Fibroblast of gingiva (primary cell): Measurements from ENCODE around the gene OR5J2.
"Not testable (repeated sequence)": the region's sequence is repeated elsewhere in the genome, so short reads cannot be mapped to it uniquely, and the experiment has no call there.

Source experiments
- DNase-seq: peaks from one replicate; pipeline ENCODE4 v3.0.0-alpha.2; 2011; ENCODE audit warnings: low read depth

Gene OR5J2

DNA sequence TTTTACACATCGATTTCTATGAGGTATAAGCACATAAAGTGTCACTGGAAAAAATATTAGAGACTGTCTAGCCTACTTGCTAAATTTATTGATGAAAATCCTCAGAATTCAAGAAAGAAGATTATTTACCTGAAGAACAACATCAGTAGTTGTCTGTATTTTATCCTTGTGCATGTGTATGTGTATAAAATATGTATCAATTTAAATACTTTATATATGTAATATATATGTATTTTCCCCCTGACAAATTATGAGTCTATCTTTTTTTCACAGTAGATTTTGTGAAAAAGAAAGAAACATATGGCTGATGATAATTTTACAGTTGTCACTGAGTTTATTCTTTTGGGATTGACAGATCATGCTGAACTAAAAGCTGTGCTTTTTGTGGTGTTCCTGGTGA lies at the start of gene OR5J2:
Gene OR5J2 (plus strand): TSS at position 301 of the 400 bp plus-strand sequence. CDS start 0 bp downstream, at position 301.
- DNase-seq = no peak

DNA sequence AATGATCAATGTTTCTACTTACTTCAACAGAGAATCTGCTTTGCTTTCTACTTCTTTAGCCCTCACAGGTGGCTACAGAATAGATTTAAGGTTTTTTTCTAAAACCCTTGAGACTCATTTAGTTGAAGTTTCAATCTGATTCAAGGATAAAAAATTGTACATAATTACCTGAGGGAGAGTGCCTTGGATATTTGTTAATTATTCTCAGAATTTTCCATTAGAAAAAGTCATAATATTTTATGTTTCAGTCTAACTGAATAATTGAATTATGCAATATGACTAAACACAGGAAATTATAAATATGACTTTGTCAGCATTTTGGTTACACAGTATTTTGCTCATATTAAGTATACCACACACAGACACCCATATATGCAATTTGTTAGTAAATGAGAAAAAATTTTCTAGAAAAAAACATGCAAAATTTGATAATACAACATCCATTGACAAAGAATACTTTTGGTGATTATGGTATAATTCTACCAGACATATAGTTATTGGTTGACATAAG lies 36.2 kb upstream of the OR5J2 start, which contains the start of gene OR8J3:
Gene OR8J3 (minus strand): TSS at position 51 of the 511 bp plus-strand sequence. CDS start 2,483 bp downstream, outside the sequence.
- DNase-seq = no peak

DNA sequence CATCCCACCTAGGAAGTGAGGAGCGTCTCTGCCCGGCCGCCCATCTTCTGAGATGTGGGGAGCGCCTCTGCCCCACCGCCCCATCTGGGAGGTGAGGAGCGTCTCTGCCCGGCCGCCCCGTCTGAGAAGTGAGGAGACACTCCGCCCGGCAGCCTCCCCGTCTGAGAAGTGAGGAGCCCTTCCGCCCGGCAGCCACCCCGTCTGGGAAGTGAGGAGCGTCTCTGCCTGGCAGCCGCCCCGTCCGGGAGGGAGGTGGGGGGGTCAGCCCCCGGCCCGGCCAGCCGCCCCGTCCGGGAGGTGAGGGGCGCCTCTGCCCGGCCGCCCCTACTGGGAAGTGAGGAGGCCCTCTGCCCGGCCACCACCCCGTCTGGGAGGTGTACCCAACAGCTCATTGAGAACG lies 32.7 kb upstream of the OR5J2 start:
- DNase-seq = not testable (repeated sequence)

DNA sequence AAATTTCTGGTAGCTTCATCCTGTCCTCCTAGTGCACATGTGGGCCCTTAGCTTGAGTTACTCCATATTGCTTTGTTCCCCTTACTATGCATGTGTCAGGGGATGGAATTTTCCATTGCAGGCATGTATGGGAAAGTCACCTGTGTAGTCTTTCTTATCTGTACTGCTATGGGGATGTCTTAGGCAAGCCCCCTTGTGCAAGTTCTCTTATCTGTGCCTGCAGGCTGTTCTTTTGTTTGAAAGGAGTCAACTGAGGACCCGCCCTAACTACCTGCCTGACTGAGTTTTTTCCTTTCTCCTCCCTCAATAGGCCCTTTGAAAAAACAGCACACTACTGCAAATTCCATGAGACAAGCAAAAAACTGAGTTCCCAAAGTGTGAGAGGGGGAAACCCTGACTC lies 25.0 kb upstream of the OR5J2 start:
- no peak for DNase-seq

DNA sequence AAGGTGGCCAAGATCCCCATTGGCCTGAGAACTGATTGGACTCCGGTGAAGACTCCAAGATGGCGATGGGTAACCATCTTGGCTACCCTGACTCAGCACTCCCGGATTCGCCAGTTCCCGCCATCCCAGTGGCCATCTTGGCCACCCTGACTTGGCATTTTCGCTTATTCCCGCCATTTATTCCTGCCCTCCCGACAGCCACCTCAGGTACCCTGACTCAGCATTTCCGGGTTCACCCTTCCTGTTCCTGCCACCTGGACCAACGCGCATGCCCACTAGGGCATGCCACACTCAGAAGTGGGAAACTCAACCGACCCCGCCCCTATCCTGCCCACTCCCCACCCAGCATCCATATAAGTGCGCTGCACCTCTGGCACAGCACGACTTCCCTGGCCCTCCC lies 24.1 kb upstream of the OR5J2 start:
- DNase-seq = no peak

DNA sequence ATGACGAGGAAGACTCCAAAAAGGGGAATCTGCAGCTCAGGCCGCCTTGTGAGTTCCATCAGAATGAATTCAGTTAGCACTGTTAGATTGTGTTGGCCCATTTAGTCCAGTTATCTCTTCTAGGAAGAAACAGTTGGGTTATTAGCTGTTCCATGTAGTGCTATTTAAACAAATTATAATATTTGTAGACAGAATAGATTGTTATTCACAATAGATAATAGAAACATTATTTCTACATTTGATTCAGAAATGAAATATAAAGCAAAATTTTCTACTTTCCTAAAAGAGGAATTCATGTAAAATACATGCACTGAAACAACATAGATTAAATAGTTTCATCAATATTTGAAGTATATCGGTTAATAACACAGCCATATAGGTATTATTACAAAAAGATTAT lies 16.2 kb upstream of the OR5J2 start, which contains the start of gene OR8K5:
Gene OR8K5 (minus strand): TSS at position 101 of the 400 bp plus-strand sequence. CDS start 0 bp downstream, at position 101.
- DNase-seq = no peak

DNA sequence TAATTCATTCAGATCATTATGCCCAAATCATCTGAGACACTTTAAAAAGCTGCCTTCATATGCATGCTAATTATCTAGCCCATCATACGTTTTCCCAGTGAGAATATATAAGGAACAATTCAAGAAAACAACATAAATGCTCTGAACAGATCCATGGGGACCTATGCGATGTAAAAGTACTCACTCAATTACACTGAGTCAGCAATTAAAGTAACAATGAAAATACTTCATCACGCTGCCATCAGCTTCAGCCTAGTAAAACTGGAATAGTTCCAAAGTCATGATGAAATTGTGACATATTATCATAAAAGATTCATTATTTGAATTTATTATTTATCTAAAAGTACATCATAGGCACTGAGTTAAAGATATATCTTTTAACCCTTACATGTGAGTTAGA lies 12.6 kb upstream of the OR5J2 start:
- no peak for DNase-seq

DNA sequence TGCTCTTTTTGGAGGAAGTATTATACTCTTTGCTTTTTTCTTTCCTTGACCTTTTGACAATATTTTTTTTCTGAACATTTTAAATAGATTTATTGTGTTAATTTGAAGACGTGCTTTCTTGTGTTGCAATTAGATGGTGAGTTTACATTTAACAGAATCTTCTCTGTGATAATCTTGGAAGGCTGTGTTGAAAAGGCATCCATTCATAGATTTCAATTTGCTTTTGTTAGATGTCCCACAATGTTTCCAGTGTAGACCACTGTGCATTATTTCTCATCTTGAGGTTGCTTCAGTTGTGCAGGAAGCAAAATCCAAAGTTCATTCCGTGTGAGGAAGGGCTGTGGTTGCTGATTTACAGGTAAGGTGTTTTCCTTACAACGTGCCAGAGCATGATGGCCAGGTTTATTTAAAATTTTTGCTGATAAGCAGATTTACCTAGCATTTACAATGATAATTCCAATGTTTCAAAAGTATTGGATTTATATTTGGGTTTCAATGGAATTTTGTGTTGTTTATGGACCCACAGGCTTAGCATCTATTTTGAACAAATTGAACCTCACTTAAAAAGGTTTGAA lies 4.1 kb upstream of the OR5J2 start:
- DNase-seq = no peak

DNA sequence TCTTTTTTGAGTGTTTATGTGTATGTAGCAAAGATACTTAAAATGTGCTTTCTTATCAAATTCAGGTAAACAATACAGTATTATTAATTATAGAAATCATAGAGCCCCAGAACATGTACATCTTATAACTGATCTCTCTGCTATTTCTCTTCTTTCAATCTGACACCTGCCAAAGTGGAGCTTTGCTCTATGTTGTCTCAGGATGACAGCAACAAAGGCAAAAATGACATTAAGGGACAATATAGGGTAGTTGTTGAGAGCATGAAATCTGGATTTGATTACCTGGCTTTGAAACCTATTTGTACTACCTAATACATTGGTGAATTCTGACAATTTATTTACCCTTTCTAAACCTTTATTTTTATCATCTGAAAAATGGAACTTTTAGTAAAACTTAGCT lies 7.0 kb downstream of the OR5J2 start:
- no peak for DNase-seq

DNA sequence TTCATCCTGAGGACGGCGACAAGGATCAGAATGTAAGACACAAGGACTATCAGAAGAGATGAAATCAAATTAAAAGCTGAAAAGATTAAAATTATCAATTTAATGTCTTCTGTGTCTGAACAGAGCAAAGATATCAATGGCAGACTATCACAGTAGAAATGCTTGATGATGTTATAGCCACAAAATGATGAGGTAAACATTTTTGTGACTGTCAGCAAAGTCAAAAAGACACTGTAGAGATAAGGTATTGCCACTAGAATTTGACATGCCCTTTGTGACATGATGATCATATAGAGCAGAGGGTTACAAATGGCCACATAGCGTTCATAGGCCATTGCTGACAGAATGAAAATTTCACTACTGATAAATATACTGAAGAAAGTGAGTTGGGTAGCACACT lies 12.2 kb downstream of the OR5J2 start:
- no peak for DNase-seq

DNA sequence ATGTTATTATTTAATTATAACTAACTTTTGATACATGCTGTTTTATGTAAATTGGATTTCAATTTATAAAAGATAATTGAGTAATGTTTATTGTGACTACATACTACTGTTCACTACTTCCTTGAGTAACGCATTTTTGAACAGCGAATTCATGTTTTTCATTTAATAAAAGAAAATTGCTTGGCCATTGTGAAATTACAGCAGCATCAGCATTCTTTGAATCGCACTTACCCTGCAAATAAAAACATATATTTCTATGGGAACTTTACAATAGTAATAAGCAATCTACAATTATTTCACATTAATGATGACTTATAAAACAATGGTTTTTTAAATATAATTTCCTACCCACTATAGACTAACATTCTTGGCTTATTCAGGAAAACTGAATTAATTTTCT lies 20.3 kb downstream of the OR5J2 start:
- no peak for DNase-seq

DNA sequence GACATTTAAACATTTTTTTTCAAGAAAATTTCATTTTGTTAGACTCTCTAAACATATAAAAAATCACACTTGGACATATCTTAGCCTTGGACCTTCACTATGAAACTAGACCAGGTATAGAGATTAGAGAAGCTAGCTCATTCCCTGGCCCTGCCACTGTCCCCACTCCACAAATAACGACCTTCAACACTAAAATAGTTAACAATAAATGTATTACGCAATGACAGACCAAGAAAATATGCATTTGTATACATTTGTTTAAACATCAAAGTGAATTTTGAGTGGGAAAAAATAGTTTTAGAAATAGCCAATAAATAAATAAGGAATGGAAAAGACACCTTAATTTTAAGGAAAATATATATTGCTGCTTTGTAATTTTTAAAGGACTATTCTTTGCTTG lies 20.9 kb downstream of the OR5J2 start:
- DNase-seq = no peak

DNA sequence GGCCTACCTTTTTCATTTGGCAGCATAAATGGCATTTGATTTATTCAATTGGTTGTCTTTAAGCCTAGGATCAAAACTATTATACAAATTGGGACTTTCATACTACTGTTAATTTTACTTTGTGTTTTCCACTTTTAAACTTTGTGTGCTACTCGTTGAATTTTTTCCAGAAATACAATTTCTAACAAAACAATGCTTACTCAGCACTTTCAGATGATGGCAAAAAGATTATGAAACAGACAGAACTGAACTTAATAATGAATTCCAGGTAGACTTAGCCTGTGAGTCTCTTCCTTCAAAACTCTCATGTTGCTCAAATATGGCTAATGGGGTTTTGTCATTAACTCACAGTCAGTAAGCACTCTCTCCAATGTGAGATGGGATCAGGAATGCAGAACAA lies 31.4 kb downstream of the OR5J2 start:
- no peak for DNase-seq

DNA sequence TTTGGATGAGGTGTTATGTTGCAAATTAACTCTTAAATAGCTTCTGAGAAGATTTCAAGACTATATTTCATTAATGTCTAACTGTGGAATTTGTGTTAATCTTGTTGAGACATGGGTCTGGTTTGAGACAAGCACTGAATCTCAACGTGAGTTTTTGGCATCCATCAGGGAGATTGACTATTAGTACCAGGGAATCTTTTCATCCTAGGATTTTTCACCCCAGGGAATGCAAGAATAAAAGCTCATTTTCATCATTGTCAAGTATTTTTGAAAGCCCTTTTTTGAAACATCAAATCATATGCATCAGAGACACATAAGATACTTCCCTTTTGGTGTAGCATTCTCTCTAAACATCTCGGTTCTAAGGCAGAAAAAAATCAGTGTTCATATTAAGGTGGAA lies 38.1 kb downstream of the OR5J2 start:
- no peak for DNase-seq

DNA sequence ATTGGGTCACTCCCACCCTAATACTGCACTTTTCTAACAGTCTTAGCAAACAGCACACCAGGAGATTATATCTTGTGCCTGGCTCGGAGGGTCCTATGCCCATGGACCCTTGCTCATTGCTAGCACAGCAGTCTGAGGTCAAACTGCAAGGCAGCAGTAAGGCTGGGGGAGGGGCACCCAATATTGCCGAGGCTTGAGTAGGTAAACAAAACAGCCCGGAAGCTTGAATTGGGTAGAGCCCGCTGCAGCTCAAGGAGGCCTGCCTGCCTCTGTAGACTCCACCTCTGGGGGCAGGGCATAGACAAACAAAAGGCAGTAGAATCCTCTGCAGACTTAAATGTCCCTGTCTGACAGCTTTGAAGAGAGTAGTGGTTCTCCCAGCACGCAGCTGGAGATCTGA lies 43.3 kb downstream of the OR5J2 start:
- DNase-seq = not testable (repeated sequence)
